PC-9 (cell line): ENCODE results near the gene OR10D3.
"Not testable (repeated sequence)": the region's sequence is repeated elsewhere in the genome, so short reads cannot be mapped to it uniquely, and the experiment has no call there.

Experiments
- EZH2 ChIP-seq: fragments of 200-600 bp; sonication (generic); IDR thresholded peaks from 2 replicates; pipeline ENCODE4 v1.8.0; 2017; ENCODE audit warnings: antibody characterized with exemption, low read depth
- TF ChIP-seq, protein P1 (sequence below): fragments of 200-600 bp; sonication (generic); conservative IDR thresholded peaks from 2 replicates; pipeline ENCODE4 v1.6.1; 2017; ENCODE audit warnings: mixed run types, antibody characterized with exemption, mild to moderate bottlenecking, moderate library complexity

DNA sequence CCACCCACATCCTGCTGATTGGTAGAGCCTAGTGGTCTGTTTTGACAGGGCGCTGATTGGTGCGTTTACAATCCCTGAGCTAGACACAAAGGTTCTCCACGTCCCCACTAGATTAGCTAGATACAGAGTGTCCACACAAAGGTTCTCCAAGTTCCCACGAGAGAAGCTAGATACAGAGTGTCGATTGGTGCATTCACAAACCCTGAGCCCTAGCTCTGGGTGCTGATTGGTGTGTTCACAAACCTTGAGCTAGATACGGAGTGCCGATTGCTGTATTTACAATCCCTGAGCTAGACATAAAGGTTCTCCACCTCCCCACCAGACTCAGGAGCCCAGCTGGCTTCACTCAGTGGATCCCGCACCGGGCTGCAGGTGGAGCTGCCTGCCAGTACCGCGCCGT lies 12.8 kb upstream of the OR10D3 start:
- TF ChIP-seq, protein P1, sequence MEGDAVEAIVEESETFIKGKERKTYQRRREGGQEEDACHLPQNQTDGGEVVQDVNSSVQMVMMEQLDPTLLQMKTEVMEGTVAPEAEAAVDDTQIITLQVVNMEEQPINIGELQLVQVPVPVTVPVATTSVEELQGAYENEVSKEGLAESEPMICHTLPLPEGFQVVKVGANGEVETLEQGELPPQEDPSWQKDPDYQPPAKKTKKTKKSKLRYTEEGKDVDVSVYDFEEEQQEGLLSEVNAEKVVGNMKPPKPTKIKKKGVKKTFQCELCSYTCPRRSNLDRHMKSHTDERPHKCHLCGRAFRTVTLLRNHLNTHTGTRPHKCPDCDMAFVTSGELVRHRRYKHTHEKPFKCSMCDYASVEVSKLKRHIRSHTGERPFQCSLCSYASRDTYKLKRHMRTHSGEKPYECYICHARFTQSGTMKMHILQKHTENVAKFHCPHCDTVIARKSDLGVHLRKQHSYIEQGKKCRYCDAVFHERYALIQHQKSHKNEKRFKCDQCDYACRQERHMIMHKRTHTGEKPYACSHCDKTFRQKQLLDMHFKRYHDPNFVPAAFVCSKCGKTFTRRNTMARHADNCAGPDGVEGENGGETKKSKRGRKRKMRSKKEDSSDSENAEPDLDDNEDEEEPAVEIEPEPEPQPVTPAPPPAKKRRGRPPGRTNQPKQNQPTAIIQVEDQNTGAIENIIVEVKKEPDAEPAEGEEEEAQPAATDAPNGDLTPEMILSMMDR: not testable (repeated sequence)
- TF ChIP-seq EZH2: not testable (repeated sequence)
